Psoas muscle (tissue), 8 donors: Measurements from ENCODE around the gene PIGN. TPM values are rescaled to one million over a fixed set of nuclear protein-coding genes. Genes with fewer than 3 reads are reported as not detected.

Experiments
- ATAC-seq, 4 donors: fragments of 200-7000 bp; cut with Tn5 transposase; one replicate each; pipeline ENCODE4 v1.9.1; 2020; ENCODE audit warnings: moderate library complexity in 3 of 4, mild to moderate bottlenecking in 2 of 4
- DNase-seq, 2 donors: peaks; one replicate each; pipeline ENCODE4 v3.0.0-alpha.2; 2020
- H3K27ac ChIP-seq: fragments of 200-600 bp; one replicate; pipeline ENCODE4 v1.8.0; 2022
- H3K27me3 ChIP-seq, 3 donors: fragments of 200-600 bp in 1 of 3; one replicate each; pipeline versions ENCODE4 v1.6.1 to v1.8.0; 2013 to 2022; ENCODE audit warnings: low read length in 2 of 3, mild to moderate bottlenecking in 2 of 3, moderate library complexity in 1 of 3; ENCODE audit not compliant: insufficient read depth in 3 of 3
- H3K36me3 ChIP-seq, 2 donors: fragments of 200-600 bp in 1 of 2; one replicate each; pipeline versions ENCODE4 v1.6.1 to v1.8.0; 2013 to 2022; ENCODE audit warnings: low read depth in 1 of 2, mild to moderate bottlenecking in 1 of 2, moderate library complexity in 1 of 2; ENCODE audit not compliant: insufficient read depth in 1 of 2
- H3K4me1 ChIP-seq: fragments of 200-600 bp; one replicate; pipeline ENCODE4 v1.8.0; 2022
- H3K4me3 ChIP-seq: fragments of 200-600 bp; one replicate; pipeline ENCODE4 v1.8.0; 2022; ENCODE audit warnings: mild to moderate bottlenecking
- H3K9me3 ChIP-seq: fragments of 200-600 bp; one replicate; pipeline ENCODE4 v1.8.0; 2022
- CTCF ChIP-seq: fragments of 200-600 bp; IDR thresholded peaks from one replicate; pipeline ENCODE4 v1.8.0; 2022; ENCODE audit warnings: antibody characterized with exemption
- WGBS, 3 donors: extraction: QIAGEN DNeasy Blood & Tissue Kit; methylation state at CpG; one replicate each; pipeline versions ENCODE4 v1.1.6 to v1.1.7; 2013; 5-methylcytosine and 5-hydroxymethylcytosine counted together
- intact Hi-C, 2 donors: fragments of 100-400 bp; cut with DNase I; formaldehyde crosslinking; loops; one replicate each; pipeline versions ENCODE4 v1.11.0 to v1.14.2; 2022
- polyA plus RNA-seq, 3 donors: library from polyadenylated mRNA; stranded (reverse); fragments of 200-250 nt; gene quantifications; one replicate each; pipeline ENCODE4 v1.2.3, GENCODE V29; 2013
- total RNA-seq, 4 donors: library from RNA; stranded (reverse); fragmentation: NEBNext Ultra II Directional in 2 of 4; extraction: Animal tissue kit (Norgen Biotek cat#: 25700) in 2 of 4; gene quantifications; one replicate each; pipeline versions ENCODE4 v1.2.1 to v1.2.4, GENCODE V29; 2021 to 2023
- donor health status: healthy with polysubstance abuse.
- donor health status: DM: no; HTN: no; CAD: no; lungs with moderate emphysema.
- donor health status: Bipolar disorder and iron deficiency.
- donor health status: healthy.
- donor health status: DM: yes; HTN: yes; CAD: no.
- donor health status: DM: no; HTN: no; CAD: no.
- donor health status: DM: no; HTN: no; CAD: no.
- donor health status: DM: yes; HTN: yes; CAD: no.

The PIGN gene
- total and polyA plus RNA-seq, 7 donors = 3.2 to 18.0 (median 9.5) TPM

DNA sequence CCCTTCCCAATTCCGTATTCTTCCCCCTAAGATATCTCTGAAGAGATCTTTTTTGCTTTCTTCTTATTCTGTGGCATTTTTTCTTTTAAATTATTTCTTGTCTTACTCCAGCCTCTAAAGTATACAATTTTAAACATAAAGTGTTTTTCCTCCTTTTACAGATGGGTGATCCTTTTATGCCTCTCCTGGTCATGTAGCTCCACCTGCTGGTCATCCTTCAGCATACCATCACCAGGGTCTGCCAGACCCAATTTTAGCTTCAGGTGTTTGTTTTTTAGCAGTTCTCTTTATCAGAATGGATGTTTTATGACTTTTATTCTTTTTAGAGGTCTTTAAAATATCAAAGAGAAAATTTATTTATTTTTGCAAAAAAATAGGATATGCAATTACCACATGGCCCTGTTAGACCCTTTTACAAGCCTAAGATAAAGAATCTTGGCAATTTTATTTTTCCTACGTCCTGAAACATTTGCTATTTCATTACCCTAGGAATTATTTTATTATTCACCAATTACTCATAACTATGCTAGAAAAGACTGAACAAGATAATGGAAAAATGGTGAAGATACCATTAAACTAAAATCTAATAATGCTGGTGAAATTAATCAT is 55.5 kb downstream of the PIGN start:
- H3K36me3 ChIP-seq = peaks cover 0 to 17% of the 10 kb centered on the region in 2 donors
- intact Hi-C loops = loop anchor here (2.0 to 10.0 kb wide), 5 partner anchors 234 to 581 kb away; no protein-coding TSS in a partner anchor
- H3K4me1 ChIP-seq = no peaks in the 10 kb centered on the region
- WGBS, 3 donors = 81 to 95% (median 90%) methylated on average over 2 of the region's 2 CpGs
- H3K9me3 ChIP-seq = no peaks in the 10 kb centered on the region
- TF ChIP-seq CTCF = peak; percentile 95
- H3K4me3 ChIP-seq = no peak overlapping the region
- H3K27me3 ChIP-seq = no peaks in the 10 kb centered on the region
- DNase-seq (peak in 1 of 2 donors; percentile 24), ATAC-seq (peak in 3 of 4 donors; percentile 63 to 78 (median 71))
- no peak overlapping the region for H3K27ac ChIP-seq

DNA sequence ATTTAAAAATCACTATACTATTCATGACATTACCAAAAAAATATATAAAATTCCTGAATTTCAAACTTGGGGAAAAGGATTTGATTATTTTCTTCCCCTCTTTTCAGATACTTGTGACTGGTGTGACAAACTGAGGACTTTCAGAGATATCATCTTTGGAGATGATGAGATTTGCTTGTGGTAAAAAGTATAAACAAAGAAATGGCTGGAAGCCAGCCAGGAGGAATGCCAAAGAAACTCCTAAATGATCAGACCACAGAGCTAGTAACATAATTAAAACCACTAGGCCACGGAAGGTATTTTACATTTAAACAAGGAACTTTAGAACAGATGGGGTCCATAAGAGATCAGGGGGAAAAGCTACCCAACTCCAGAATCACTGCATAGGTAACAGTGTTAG is 58.7 kb downstream of the PIGN start:
- WGBS, 3 donors = 41 to 63% (median 47%) methylated on average over 1 of the region's 1 CpG
- DNase-seq = no peak
- intact Hi-C loops = loop anchor here in 1 of 2 donors (5.0 kb wide), 1 partner anchor 491 kb away; no protein-coding TSS in a partner anchor
- Histone ChIP-seq H3K27me3 (no peaks in the 10 kb centered on the region), H3K4me3 (no peak overlapping the region), H3K9me3 (no peaks in the 10 kb centered on the region), H3K36me3 (peaks cover 0 to 3% of the 10 kb centered on the region in 2 donors), H3K27ac (no peak overlapping the region), H3K4me1 (no peaks in the 10 kb centered on the region)
- ATAC-seq = no peak
- no peak for TF ChIP-seq CTCF

DNA sequence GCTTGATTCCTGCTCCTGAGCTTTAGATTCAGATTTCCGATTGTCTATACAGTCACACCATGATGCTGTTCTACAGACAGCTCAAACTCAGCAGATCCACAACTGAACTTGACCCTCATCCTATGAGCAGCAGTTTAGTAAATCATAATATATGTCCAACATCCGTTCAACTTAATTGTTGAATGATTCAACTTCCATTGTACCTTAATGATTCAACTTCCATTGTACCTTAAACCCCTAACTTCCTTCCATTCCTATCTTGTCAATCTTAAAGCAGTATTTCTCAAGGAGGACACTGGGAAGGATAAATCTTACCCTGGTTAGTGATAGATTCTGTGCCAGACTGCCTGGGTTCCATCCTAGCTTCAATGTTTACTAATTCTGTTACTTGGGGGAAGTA is 60.1 kb downstream of the PIGN start:
- WGBS, 3 donors = 66 to 91% (median 67%) methylated on average over 2 of the region's 2 CpGs
- ATAC-seq = no peak
- intact Hi-C loops = loop anchor here in 1 of 2 donors (5.0 kb wide), 1 partner anchor 489 kb away; no protein-coding TSS in a partner anchor

DNA sequence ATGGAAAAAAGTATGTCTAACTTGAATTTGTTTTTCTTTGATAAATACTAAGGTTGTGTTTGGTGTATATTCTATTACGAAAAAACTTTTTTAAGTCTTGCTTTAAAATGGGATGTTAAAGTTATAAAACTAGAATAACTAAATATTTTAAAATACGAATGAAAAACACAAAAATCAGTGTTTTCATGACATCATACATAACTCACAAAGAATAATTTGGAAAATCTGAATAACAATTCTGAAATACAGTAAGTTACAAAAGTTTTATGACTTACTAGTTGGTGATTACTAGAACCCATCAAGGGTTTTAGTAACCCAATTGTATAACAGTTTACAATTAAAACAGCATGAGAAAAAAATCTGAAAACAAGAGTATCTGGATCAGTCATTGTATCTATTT is 61.2 kb downstream of the PIGN start:
- no peaks in the 10 kb centered on the region for H3K27me3 ChIP-seq
- WGBS, 3 donors = 95 to 98% (median 96%) methylated on average over 2 of the region's 2 CpGs
- no peak overlapping the region for H3K4me3 ChIP-seq
- no peaks in the 10 kb centered on the region for H3K9me3 ChIP-seq
- TF ChIP-seq CTCF = no peak
- H3K4me1 ChIP-seq = no peaks in the 10 kb centered on the region
- H3K27ac ChIP-seq = no peak overlapping the region
- H3K36me3 ChIP-seq = no peaks in the 10 kb centered on the region
- intact Hi-C loops = loop anchor here in 1 of 2 donors (5.0 kb wide), 1 partner anchor 488 kb away; no protein-coding TSS in a partner anchor
- DNase-seq (no peak), ATAC-seq (no peak)

More for the DNA sequence above, 60.1 kb downstream of the PIGN start:
- Histone ChIP-seq H3K4me1 (no peaks in the 10 kb centered on the region), H3K36me3 (no peaks in the 10 kb centered on the region), H3K4me3 (no peak overlapping the region), H3K27me3 (no peaks in the 10 kb centered on the region), H3K9me3 (no peaks in the 10 kb centered on the region), H3K27ac (no peak overlapping the region)
- TF ChIP-seq CTCF = no peak
- no peak for DNase-seq

DNA sequence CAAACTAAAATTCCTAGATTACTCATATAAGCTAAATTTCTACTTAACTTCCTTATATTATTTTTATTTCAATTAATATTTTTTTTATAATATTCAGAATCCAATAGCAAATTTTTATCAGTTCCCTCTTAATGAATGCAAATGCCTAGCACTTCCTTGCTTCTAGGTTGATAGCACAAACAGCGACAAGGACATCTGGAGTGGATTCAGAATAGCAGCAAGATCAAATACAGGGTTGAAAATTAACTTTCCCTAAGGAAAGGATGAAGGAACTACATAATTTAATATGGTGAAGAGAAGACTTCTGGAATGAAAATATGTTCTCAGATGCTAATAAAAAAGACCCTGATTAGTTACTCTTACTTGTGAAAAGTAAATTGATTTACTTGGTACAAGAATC is 64.5 kb downstream of the PIGN start:
- TF ChIP-seq CTCF = no peak
- intact Hi-C loops = no loop called here
- WGBS, 3 donors = 93 to 98% (median 95%) methylated on average over 1 of the region's 1 CpG

More for the DNA sequence above, 64.5 kb downstream of the PIGN start:
- H3K4me1 ChIP-seq = no peaks in the 10 kb centered on the region
- no peaks in the 10 kb centered on the region for H3K9me3 ChIP-seq
- ATAC-seq (no peak), DNase-seq (no peak)
- no peak overlapping the region for H3K27ac ChIP-seq
- H3K27me3 ChIP-seq = no peaks in the 10 kb centered on the region
- H3K36me3 ChIP-seq = no peaks in the 10 kb centered on the region
- H3K4me3 ChIP-seq = no peak overlapping the region
